Large intestine (tissue), 3 donors: ENCODE measurements around the gene DVL3. TPM values are rescaled to one million over a fixed set of nuclear protein-coding genes. Genes with fewer than 3 reads are reported as not detected.
A peak's percentile ranks its signal among the peaks of the same experiment; 100 is the strongest.
"Not testable (repeated sequence)": the region's sequence is repeated elsewhere in the genome, so short reads cannot be mapped to it uniquely, and the experiment has no call there.

ENCODE experiments used
- DNase-seq, 2 donors: peaks; one replicate each; pipeline versions ENCODE4 v3.0.0 to v3.0.0-alpha.2; 2013
- H3K27ac ChIP-seq: one replicate; pipeline ENCODE4 v1.5.1; 2013; ENCODE audit warnings: low read length
- H3K27me3 ChIP-seq: 2 replicates; pipeline ENCODE4 v1.6.1; 2013; ENCODE audit warnings: low read length; ENCODE audit not compliant: control insufficient read depth, insufficient read depth
- H3K36me3 ChIP-seq: 2 replicates; pipeline ENCODE4 v1.6.1; 2013; ENCODE audit warnings: low read length; ENCODE audit not compliant: control insufficient read depth, insufficient read depth
- H3K4me1 ChIP-seq: one replicate; pipeline ENCODE4 v1.6.1; 2013; ENCODE audit warnings: low read length; ENCODE audit not compliant: control insufficient read depth, insufficient read depth
- H3K4me3 ChIP-seq: one replicate; pipeline ENCODE4 v1.5.1; 2013; ENCODE audit warnings: low read length
- H3K9me3 ChIP-seq: one replicate; pipeline ENCODE4 v1.6.1; 2013; ENCODE audit warnings: mild to moderate bottlenecking, low read depth, low read length, moderate library complexity; ENCODE audit not compliant: control insufficient read depth
- WGBS: methylation state at CpG from one replicate; pipeline ENCODE4 v1.1.5; 2013; ENCODE audit warnings: low lambda C conversion rate; ENCODE audit not compliant: insufficient coverage; 5-methylcytosine and 5-hydroxymethylcytosine counted together
- polyA plus RNA-seq: library from polyadenylated mRNA; unstranded; fragments of 120-200 nt; gene quantifications from one replicate; pipeline ENCODE4 v1.2.1, GENCODE V29; 2013

DVL3 gene
- polyA plus RNA-seq, 1 donor = 81.0 TPM

GRCh38 chr3:184149123-184149522 is 6.1 kb upstream of the DVL3 start:
- H3K36me3 ChIP-seq = peaks cover 11% of the 10 kb centered on the region
- no peaks in the 10 kb centered on the region for H3K9me3 ChIP-seq
- H3K27ac ChIP-seq = no peak overlapping the region
- DNase-seq = no peak
- WGBS = no CpG with 5 or more reads among the region's 6 CpGs
- H3K4me3 ChIP-seq = no peak overlapping the region
- H3K27me3 ChIP-seq = no peaks in the 10 kb centered on the region
- peaks cover 27% of the 10 kb centered on the region for H3K4me1 ChIP-seq

GRCh38 chr3:184149770-184150169 is 5.4 kb upstream of the DVL3 start:
- not testable (repeated sequence) for H3K27me3 ChIP-seq

GRCh38 chr3:184155644-184156521 is 706 bp downstream of the DVL3 start:
- WGBS = no CpG with 5 or more reads among the region's 47 CpGs
- no peaks in the 10 kb centered on the region for H3K27me3 ChIP-seq
- peak overlapping the region; percentile 94 for H3K27ac ChIP-seq
- H3K4me1 ChIP-seq = peaks cover 18% of the 10 kb centered on the region
- peaks cover 2% of the 10 kb centered on the region for H3K36me3 ChIP-seq
- peak overlapping the region; percentile 99 for H3K4me3 ChIP-seq
- H3K9me3 ChIP-seq = no peaks in the 10 kb centered on the region
- DNase-seq = peak in 1 of 2 donors; percentile 44

More at GRCh38 chr3:184149770-184150169, 5.4 kb upstream of the DVL3 start:
- peaks cover 23% of the 10 kb centered on the region for H3K4me1 ChIP-seq
- not testable (repeated sequence) for H3K4me3 ChIP-seq, H3K36me3 ChIP-seq, H3K27ac ChIP-seq, DNase-seq, H3K9me3 ChIP-seq
- no CpG with 5 or more reads among the region's 6 CpGs for WGBS

GRCh38 chr3:184156522-184156955 is 1.4 kb downstream of the DVL3 start:
- Histone ChIP-seq H3K4me3 (peak overlapping the region; percentile 99), H3K27me3 (no peaks in the 10 kb centered on the region), H3K36me3 (peaks cover 2% of the 10 kb centered on the region), H3K9me3 (no peaks in the 10 kb centered on the region), H3K27ac (peak overlapping the region; percentile 94), H3K4me1 (peaks cover 18% of the 10 kb centered on the region)
- peak in 1 of 2 donors; percentile 71 for DNase-seq
- no CpG with 5 or more reads among the region's 6 CpGs for WGBS

GRCh38 chr3:184157206-184157605 is 2.0 kb downstream of the DVL3 start:
- H3K27ac ChIP-seq = peak overlapping the region; percentile 94
- H3K4me1 ChIP-seq = peaks cover 18% of the 10 kb centered on the region
- peak overlapping the region; percentile 99 for H3K4me3 ChIP-seq
- DNase-seq = peak in 1 of 2 donors; percentile 43
- no peaks in the 10 kb centered on the region for H3K27me3 ChIP-seq
- no peaks in the 10 kb centered on the region for H3K9me3 ChIP-seq
- H3K36me3 ChIP-seq = peaks cover 3% of the 10 kb centered on the region

GRCh38 chr3:184158404-184158803 is 3.2 kb downstream of the DVL3 start:
- peaks cover 18% of the 10 kb centered on the region for H3K4me1 ChIP-seq
- no peak for DNase-seq

GRCh38 chr3:184160456-184160855 is 5.3 kb downstream of the DVL3 start:
- no peaks in the 10 kb centered on the region for H3K9me3 ChIP-seq
- WGBS = no CpG with 5 or more reads among the region's 2 CpGs
- H3K4me1 ChIP-seq = peaks cover 13% of the 10 kb centered on the region
- no peak for DNase-seq
- peaks cover 30% of the 10 kb centered on the region for H3K36me3 ChIP-seq
- H3K27ac ChIP-seq = no peak overlapping the region
- H3K27me3 ChIP-seq = no peaks in the 10 kb centered on the region
- H3K4me3 ChIP-seq = no peak overlapping the region

More at GRCh38 chr3:184158404-184158803, 3.2 kb downstream of the DVL3 start:
- Histone ChIP-seq H3K36me3 (peaks cover 10% of the 10 kb centered on the region), H3K9me3 (no peaks in the 10 kb centered on the region), H3K4me3 (no peak overlapping the region), H3K27me3 (no peaks in the 10 kb centered on the region), H3K27ac (peak overlapping the region; percentile 15)
- no CpG with 5 or more reads among the region's 4 CpGs for WGBS

GRCh38 chr3:184162571-184163070 is 7.4 kb downstream of the DVL3 start:
- not testable (repeated sequence) for DNase-seq, H3K4me1 ChIP-seq, H3K9me3 ChIP-seq, H3K27ac ChIP-seq, H3K4me3 ChIP-seq, H3K27me3 ChIP-seq
- WGBS = 100% methylated on average over 1 of the region's 8 CpGs
- H3K36me3 ChIP-seq = peaks cover 52% of the 10 kb centered on the region

GRCh38 chr3:184164648-184165330 is 9.6 kb downstream of the DVL3 start:
- no peak overlapping the region for H3K27ac ChIP-seq
- WGBS = no CpG with 5 or more reads among the region's 16 CpGs
- no peaks in the 10 kb centered on the region for H3K4me1 ChIP-seq
- no peaks in the 10 kb centered on the region for H3K27me3 ChIP-seq
- no peak overlapping the region for H3K4me3 ChIP-seq
- peaks cover 70% of the 10 kb centered on the region for H3K36me3 ChIP-seq
- DNase-seq = no peak
- H3K9me3 ChIP-seq = no peaks in the 10 kb centered on the region

GRCh38 chr3:184165543-184165942 is 10.4 kb downstream of the DVL3 start:
- Histone ChIP-seq H3K27me3 (no peaks in the 10 kb centered on the region), H3K9me3 (no peaks in the 10 kb centered on the region), H3K4me1 (no peaks in the 10 kb centered on the region), H3K36me3 (peaks cover 77% of the 10 kb centered on the region), H3K4me3 (no peak overlapping the region), H3K27ac (no peak overlapping the region)
- WGBS = no CpG with 5 or more reads among the region's 3 CpGs
- no peak for DNase-seq
